IMR-90 (cell line): Measurements from ENCODE around the gene SHE. TPM values are rescaled to one million over a fixed set of nuclear protein-coding genes. Genes with fewer than 3 reads are reported as not detected.

Experiments
- ATAC-seq: fragments of 200-7000 bp; cut with Tn5 transposase; 2 replicates; pipeline ENCODE4 v1.9.1; 2020; ENCODE audit warnings: low read depth, mild to moderate bottlenecking, moderate library complexity
- BruUV-seq: library from RNA; stranded (reverse); fragments of 400-500 nt; replicated peaks from 2 replicates; lab custom pipeline; 2021; lab: Mats Ljungman, UMichigan
- CTCF ChIA-PET: fragments of 300-600 bp; formaldehyde crosslinking; extraction: SDS; loops from one replicate; lab custom pipeline; 2021; ENCODE audit warnings: antibody characterized with exemption; lab: Yijun Ruan, JAX
- POLR2A ChIA-PET: fragments of 300-600 bp; sonication (Branson Sonifier 250); formaldehyde crosslinking; loops from one replicate; lab custom pipeline; 2022; ENCODE audit warnings: antibody characterized with exemption; ENCODE audit not compliant: unreplicated experiment; lab: Charles Lee
- DNase-seq: peaks from one replicate; pipeline ENCODE4 v3.0.0; 2013
- H2AFZ ChIP-seq: replicated peaks from 2 replicates; pipeline ENCODE3; 2013; ENCODE audit warnings: low read length, mild to moderate bottlenecking; ENCODE audit not compliant: poor library complexity
- H2AK5ac ChIP-seq: 2 replicates; pipeline ENCODE4 v1.6.1; 2013; ENCODE audit warnings: low read depth, low read length, inconsistent platforms
- H2AK9ac ChIP-seq: replicated peaks from 2 replicates; pipeline ENCODE3; 2013; ENCODE audit warnings: mild to moderate bottlenecking, low read depth, low read length, moderate library complexity; ENCODE audit not compliant: poor library complexity
- H2BK120ac ChIP-seq: 2 replicates; pipeline ENCODE4 v1.6.1; 2013; ENCODE audit warnings: low read depth, low read length, inconsistent platforms
- H2BK15ac ChIP-seq: 3 replicates; pipeline ENCODE4 v1.6.1; 2013; ENCODE audit warnings: low read depth, low read length, inconsistent platforms
- H2BK20ac ChIP-seq: 2 replicates; pipeline ENCODE4 v1.6.1; 2013; ENCODE audit warnings: low read depth, mild to moderate bottlenecking, inconsistent platforms, low read length, moderate library complexity
- H2BK5ac ChIP-seq: 2 replicates; pipeline ENCODE4 v1.6.1; 2013; ENCODE audit warnings: mild to moderate bottlenecking, low read depth, low read length, inconsistent platforms; ENCODE audit not compliant: poor library complexity, severe bottlenecking
- H3K14ac ChIP-seq: replicated peaks from 2 replicates; pipeline ENCODE4 v1.6.1; 2013; ENCODE audit warnings: low read depth, low read length, inconsistent platforms
- H3K18ac ChIP-seq: 2 replicates; pipeline ENCODE4 v1.6.1; 2013; ENCODE audit warnings: low read depth, low read length, control low read depth
- H3K23ac ChIP-seq: 2 replicates; pipeline ENCODE4 v1.6.1; 2013; ENCODE audit warnings: low read depth, low read length, inconsistent platforms
- H3K27ac ChIP-seq: 2 replicates; pipeline ENCODE4 v1.5.1; 2013; ENCODE audit warnings: mild to moderate bottlenecking, control low read depth, low read length; ENCODE audit not compliant: insufficient read depth
- H3K27me3 ChIP-seq: 2 replicates; pipeline ENCODE4 v1.6.1; 2013; ENCODE audit warnings: low read length; ENCODE audit not compliant: control insufficient read depth, insufficient read depth
- H3K36me3 ChIP-seq: 2 replicates; pipeline ENCODE4 v1.6.1; 2013; ENCODE audit warnings: low read length, mixed read lengths; ENCODE audit not compliant: control insufficient read depth, insufficient read depth
- H3K4ac ChIP-seq: 2 replicates; pipeline ENCODE4 v1.6.1; 2013; ENCODE audit warnings: low read depth, low read length, inconsistent platforms
- H3K4me1 ChIP-seq: 2 replicates; pipeline ENCODE4 v1.6.1; 2013; ENCODE audit warnings: low read length, mixed read lengths; ENCODE audit not compliant: control insufficient read depth, insufficient read depth
- H3K4me2 ChIP-seq: 2 replicates; pipeline ENCODE4 v1.6.1; 2013; ENCODE audit warnings: low read depth, mild to moderate bottlenecking, control low read depth, low read length, moderate library complexity
- H3K4me3 ChIP-seq: 2 replicates; pipeline ENCODE4 v1.5.1; 2013; ENCODE audit warnings: low read depth, mild to moderate bottlenecking, control low read depth, low read length, moderate library complexity; ENCODE audit not compliant: insufficient read depth
- H3K56ac ChIP-seq: 2 replicates; pipeline ENCODE4 v1.6.1; 2013; ENCODE audit warnings: low read length, inconsistent platforms; ENCODE audit not compliant: insufficient read depth; ENCODE audit errors: extremely low read depth
- H3K79me1 ChIP-seq, 2 experiments: 2 replicates each; pipeline ENCODE4 v1.6.1; 2013; ENCODE audit warnings: low read length in 2 of 2, inconsistent platforms in 1 of 2, low read depth in 1 of 2
- H3K9ac ChIP-seq: 2 replicates; pipeline ENCODE4 v1.6.1; 2013; ENCODE audit warnings: low read depth, low read length, control low read depth
- H3K9me1 ChIP-seq: 2 replicates; pipeline ENCODE4 v1.6.1; 2013; ENCODE audit warnings: low read length, inconsistent platforms; ENCODE audit not compliant: insufficient read depth
- H3K9me3 ChIP-seq: 2 replicates; pipeline ENCODE4 v1.6.1; 2013; ENCODE audit warnings: low read length; ENCODE audit not compliant: control insufficient read depth, insufficient read depth
- H4K20me1 ChIP-seq: 2 replicates; pipeline ENCODE4 v1.6.1; 2013; ENCODE audit warnings: low read length, inconsistent platforms; ENCODE audit not compliant: insufficient read depth
- H4K5ac ChIP-seq: 2 replicates; pipeline ENCODE4 v1.6.1; 2013; ENCODE audit warnings: mild to moderate bottlenecking, low read depth, low read length, control low read depth
- H4K8ac ChIP-seq, 2 experiments: 2 replicates each; pipeline ENCODE4 v1.6.1; 2013; ENCODE audit warnings: low read depth in 2 of 2, low read length in 2 of 2, control low read depth in 1 of 2, inconsistent platforms in 1 of 2
- H4K91ac ChIP-seq: 2 replicates; pipeline ENCODE4 v1.6.1; 2013; ENCODE audit warnings: low read depth, low read length, inconsistent platforms; ENCODE audit not compliant: insufficient read depth
- BHLHE40 ChIP-seq: fragments of 150-350 bp; IDR thresholded peaks from 2 replicates; pipeline ENCODE4 v1.6.1; 2016; ENCODE audit warnings: mild to moderate bottlenecking, low read depth, low read length
- CEBPB ChIP-seq: IDR thresholded peaks from 2 replicates; pipeline ENCODE4 v1.6.1; 2012; ENCODE audit warnings: low read depth, low read length, improper control_type of control experiment
- CHD1 ChIP-seq: IDR thresholded peaks from 2 replicates; pipeline ENCODE4 v1.6.1; 2012; ENCODE audit warnings: low read depth, low read length, improper control_type of control experiment
- ELK1 ChIP-seq: fragments of 150-350 bp; IDR thresholded peaks from 2 replicates; pipeline ENCODE4 v1.6.1; 2016; ENCODE audit warnings: low read depth, mild to moderate bottlenecking, low read length, moderate library complexity, borderline replicate concordance
- FOS ChIP-seq: fragments of 150-350 bp; IDR thresholded peaks from 2 replicates; pipeline ENCODE4 v1.6.1; 2016; ENCODE audit warnings: low read depth, low read length
- MAFK ChIP-seq: IDR thresholded peaks from 2 replicates; pipeline ENCODE4 v1.6.1; 2012; ENCODE audit warnings: low read depth, low read length, improper control_type of control experiment
- MAZ ChIP-seq: IDR thresholded peaks from 2 replicates; pipeline ENCODE4 v1.6.1; 2012; ENCODE audit warnings: low read depth, mild to moderate bottlenecking, low read length, improper control_type of control experiment, moderate library complexity, borderline replicate concordance
- MXI1 ChIP-seq: IDR thresholded peaks from 2 replicates; pipeline ENCODE4 v1.6.1; 2012; ENCODE audit warnings: low read depth, mild to moderate bottlenecking, low read length, moderate library complexity, borderline replicate concordance
- NFE2L2 ChIP-seq: fragments of 150-350 bp; IDR thresholded peaks from 2 replicates; pipeline ENCODE4 v1.6.1; 2016; ENCODE audit warnings: low read depth, mild to moderate bottlenecking, low read length
- POLR2A ChIP-seq: IDR thresholded peaks from 2 replicates; pipeline ENCODE4 v1.6.1; 2012; ENCODE audit warnings: mild to moderate bottlenecking, low read depth, low read length
- RAD21 ChIP-seq: IDR thresholded peaks from 2 replicates; pipeline ENCODE4 v1.6.1; 2012; ENCODE audit warnings: low read length, improper control_type of control experiment
- RCOR1 ChIP-seq: IDR thresholded peaks from 2 replicates; pipeline ENCODE4 v1.6.1; 2012; ENCODE audit warnings: mild to moderate bottlenecking, low read length, improper control_type of control experiment; ENCODE audit not compliant: insufficient replicate concordance
- RFX5 ChIP-seq: IDR thresholded peaks from 2 replicates; pipeline ENCODE4 v1.8.0; 2012; ENCODE audit warnings: low read depth, mild to moderate bottlenecking, low read length, moderate library complexity
- SMC3 ChIP-seq: fragments of 150-350 bp; IDR thresholded peaks from 2 replicates; pipeline ENCODE4 v1.6.1; 2016; ENCODE audit warnings: low read depth, mild to moderate bottlenecking, antibody characterized with exemption, low read length, moderate library complexity
- WGBS, 2 experiments: methylation state at CpG; one replicate each; pipeline versions ENCODE4 v1.1.5 to v1.1.7; 2013; ENCODE audit warnings: missing lambda C conversion rate in 2 of 2; ENCODE audit not compliant: insufficient read length in 1 of 2; ENCODE audit errors: extremely low coverage in 2 of 2; 5-methylcytosine and 5-hydroxymethylcytosine counted together
- dilution Hi-C: fragments of 300-500 bp; cut with HindIII; formaldehyde crosslinking; loops from one replicate; pipeline ENCODE4 v1.14.3; 2018; ENCODE audit warnings: low sequenced_read_pairs; ENCODE audit not compliant: unreplicated experiment
- in situ Hi-C: fragments of 300-500 bp; cut with MboI; formaldehyde crosslinking; loops from 3 replicates; pipeline ENCODE4 v1.14.3; 2019; ENCODE audit warnings: low sequenced_read_pairs, inconsistent platforms, mixed read lengths
- intact Hi-C: fragments of 100-400 bp; cut with micrococcal nuclease; formaldehyde crosslinking; loops from 2 replicates; pipeline ENCODE4 v1.10.0; 2022
- polyA plus RNA-seq, 3 experiments: library from polyadenylated mRNA; depleted of rRNA; stranded (reverse); fragments of >200 nt; gene quantifications; 2 replicates each; pipeline ENCODE4 v1.2.3, GENCODE V29; 2012; ENCODE audit warnings: low replicate concordance in 1 of 3
- total RNA-seq: library from RNA; depleted of rRNA; stranded (reverse); fragments of >200 nt; gene quantifications from 2 replicates; pipeline ENCODE4 v1.2.3, GENCODE V29; 2012
- TF ChIP-seq, protein P1 (sequence below): conservative IDR thresholded peaks from 2 replicates; pipeline ENCODE4 v1.5.1; 2012; ENCODE audit warnings: mild to moderate bottlenecking, low read depth, low read length, improper control_type of control experiment
- TF ChIP-seq, protein P2 (sequence below): fragments of 150-350 bp; IDR thresholded peaks from 2 replicates; pipeline ENCODE4 v1.6.1; 2017; ENCODE audit warnings: mild to moderate bottlenecking, antibody characterized with exemption, low read length, low read depth

The SHE gene
- total and polyA plus RNA-seq, 2 of the 4 experiments (the other 2 are of a cell fraction): not detected

DNA sequence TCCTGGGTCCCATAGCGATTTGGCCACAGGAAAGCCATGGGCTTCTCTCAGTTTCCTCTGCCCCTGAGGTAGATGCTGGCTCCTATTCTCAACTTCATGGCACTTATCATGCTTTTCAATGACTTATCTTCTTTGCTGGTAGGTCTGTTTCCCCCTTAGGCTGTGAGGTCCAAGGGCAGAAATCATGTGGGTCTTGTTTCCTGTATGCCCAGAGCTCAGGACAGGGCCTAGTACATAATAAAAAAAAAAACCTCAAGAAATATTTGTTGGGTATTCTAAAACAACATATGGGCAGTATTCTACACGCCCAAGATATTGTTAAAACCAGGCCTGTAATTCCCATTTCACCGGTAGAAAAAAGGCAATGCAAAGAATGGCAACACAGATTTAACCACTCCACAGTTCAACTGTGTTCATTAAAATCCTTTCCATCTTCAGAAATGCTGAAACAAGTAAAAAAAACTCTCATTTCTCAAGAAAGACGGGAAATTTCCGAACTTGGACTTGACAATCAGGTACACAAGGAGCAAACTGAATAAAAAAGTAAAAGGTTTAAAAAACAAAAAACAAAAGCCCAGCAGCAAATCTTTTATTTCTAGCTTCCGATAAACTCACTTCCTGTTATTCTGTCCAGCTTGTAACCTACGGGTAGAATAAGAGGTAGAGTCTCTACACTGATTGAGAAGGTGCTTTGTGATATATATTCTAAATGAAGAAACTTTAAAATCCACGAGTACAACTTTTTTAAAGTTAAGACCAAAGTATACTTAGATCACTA, 6.5 kb downstream of the SHE start:
- Histone ChIP-seq H3K4me2 (no peak overlapping the region), H3K23ac (no peak overlapping the region), H4K8ac (no peak overlapping the region), H3K4ac (no peak overlapping the region), H4K5ac (no peak overlapping the region), H3K4me1 (no peaks in the 10 kb centered on the region), H3K4me3 (no peak overlapping the region), H3K9me3 (peaks cover 11% of the 10 kb centered on the region), H2AK9ac (no peak overlapping the region), H3K36me3 (no peaks in the 10 kb centered on the region), H4K20me1 (no peaks in the 10 kb centered on the region), H2AFZ (no peak overlapping the region), H3K56ac (no peak overlapping the region), H3K27ac (no peak overlapping the region), H3K27me3 (peaks cover 68% of the 10 kb centered on the region), H2BK15ac (no peak overlapping the region), H2AK5ac (no peak overlapping the region), H2BK120ac (no peak overlapping the region), H3K79me1 (no peaks in the 10 kb centered on the region), H3K9me1 (no peaks in the 10 kb centered on the region), H4K91ac (no peak overlapping the region), H3K14ac (no peak overlapping the region), H2BK5ac (no peak overlapping the region), H3K18ac (no peak overlapping the region), H3K9ac (no peak overlapping the region), H2BK20ac (no peak overlapping the region)
- intact Hi-C loops (no loop called here), in situ Hi-C loops (no loop called here), dilution Hi-C loops (no loop called here)
- TF ChIP-seq RAD21: no peak
- no peak for TF ChIP-seq MXI1
- TF ChIP-seq BHLHE40: no peak
- TF ChIP-seq POLR2A: no peak
- TF ChIP-seq NFE2L2: no peak
- no peak for TF ChIP-seq SMC3
- no peak for TF ChIP-seq CEBPB
- no peak for TF ChIP-seq RFX5
- TF ChIP-seq ELK1: no peak
- TF ChIP-seq, protein P1, sequence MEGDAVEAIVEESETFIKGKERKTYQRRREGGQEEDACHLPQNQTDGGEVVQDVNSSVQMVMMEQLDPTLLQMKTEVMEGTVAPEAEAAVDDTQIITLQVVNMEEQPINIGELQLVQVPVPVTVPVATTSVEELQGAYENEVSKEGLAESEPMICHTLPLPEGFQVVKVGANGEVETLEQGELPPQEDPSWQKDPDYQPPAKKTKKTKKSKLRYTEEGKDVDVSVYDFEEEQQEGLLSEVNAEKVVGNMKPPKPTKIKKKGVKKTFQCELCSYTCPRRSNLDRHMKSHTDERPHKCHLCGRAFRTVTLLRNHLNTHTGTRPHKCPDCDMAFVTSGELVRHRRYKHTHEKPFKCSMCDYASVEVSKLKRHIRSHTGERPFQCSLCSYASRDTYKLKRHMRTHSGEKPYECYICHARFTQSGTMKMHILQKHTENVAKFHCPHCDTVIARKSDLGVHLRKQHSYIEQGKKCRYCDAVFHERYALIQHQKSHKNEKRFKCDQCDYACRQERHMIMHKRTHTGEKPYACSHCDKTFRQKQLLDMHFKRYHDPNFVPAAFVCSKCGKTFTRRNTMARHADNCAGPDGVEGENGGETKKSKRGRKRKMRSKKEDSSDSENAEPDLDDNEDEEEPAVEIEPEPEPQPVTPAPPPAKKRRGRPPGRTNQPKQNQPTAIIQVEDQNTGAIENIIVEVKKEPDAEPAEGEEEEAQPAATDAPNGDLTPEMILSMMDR: no peak
- no peak for TF ChIP-seq MAZ
- no peak for TF ChIP-seq FOS
- TF ChIP-seq, protein P2, sequence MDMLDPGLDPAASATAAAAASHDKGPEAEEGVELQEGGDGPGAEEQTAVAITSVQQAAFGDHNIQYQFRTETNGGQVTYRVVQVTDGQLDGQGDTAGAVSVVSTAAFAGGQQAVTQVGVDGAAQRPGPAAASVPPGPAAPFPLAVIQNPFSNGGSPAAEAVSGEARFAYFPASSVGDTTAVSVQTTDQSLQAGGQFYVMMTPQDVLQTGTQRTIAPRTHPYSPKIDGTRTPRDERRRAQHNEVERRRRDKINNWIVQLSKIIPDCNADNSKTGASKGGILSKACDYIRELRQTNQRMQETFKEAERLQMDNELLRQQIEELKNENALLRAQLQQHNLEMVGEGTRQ: no peak
- no peak for TF ChIP-seq RCOR1
- TF ChIP-seq CHD1: no peak
- no peak for TF ChIP-seq MAFK
- CTCF ChIA-PET: interaction anchor here (1.7 kb wide), 1 partner anchor 51 kb away, joined by 7 read pairs; no protein-coding TSS in a partner anchor
- POLR2A ChIA-PET: no interaction called here
- DNase-seq (no peak), ATAC-seq (no peak)
- BruUV-seq: no TSS peak
- WGBS, 2 experiments: no CpG with 5 or more reads among the region's 8 CpGs
